Activated naive CD8-positive, alpha-beta T cell treated with anti-CD3 and anti-CD28 coated beads, Interleukin-2, amount 10 ng/mL, durations not matched to agents 7 days and 5 days (primary cell): ENCODE data around the gene IFT80. TPM values are rescaled to one million over a fixed set of nuclear protein-coding genes. Genes with fewer than 3 reads are reported as not detected.
"Not testable (repeated sequence)": the region's sequence is repeated elsewhere in the genome, so short reads cannot be mapped to it uniquely, and the experiment has no call there.

Experiments used
- ATAC-seq: fragments of 150-1000 bp; cut with Tn5 transposase; one replicate; pipeline ENCODE4 v1.10.0; 2021; ENCODE audit warnings: low read depth, moderate library complexity
- POLR2A ChIA-PET: fragments of 350-600 bp; sonication (Branson Sonifier 250); formaldehyde crosslinking; loops from one replicate; lab custom pipeline; 2021; ENCODE audit warnings: antibody characterized with exemption; lab: Charles Lee
- DNase-seq: peaks from one replicate; pipeline ENCODE4 v3.0.0; 2021
- H3K27ac Mint-ChIP-seq: one replicate; pipeline ENCODE4 v1.8.0; 2022; ENCODE audit warnings: mild to moderate bottlenecking, mixed read lengths
- H3K27me3 Mint-ChIP-seq: one replicate; pipeline ENCODE4 v1.8.0; 2022; ENCODE audit warnings: mild to moderate bottlenecking, moderate library complexity, mixed read lengths
- H3K36me3 Mint-ChIP-seq: one replicate; pipeline ENCODE4 v1.8.0; 2021; ENCODE audit warnings: mild to moderate bottlenecking, mixed read lengths
- H3K4me1 Mint-ChIP-seq: one replicate; pipeline ENCODE4 v1.8.0; 2021; ENCODE audit warnings: mixed read lengths
- H3K4me3 Mint-ChIP-seq: one replicate; pipeline ENCODE4 v1.8.0; 2022; ENCODE audit warnings: mild to moderate bottlenecking, moderate library complexity, mixed read lengths
- H3K9me3 Mint-ChIP-seq: one replicate; pipeline ENCODE4 v1.8.0; 2021; ENCODE audit warnings: mixed read lengths
- total RNA-seq, 2 experiments: library from RNA; stranded (reverse); gene quantifications; one replicate each; pipeline ENCODE4 v1.2.3, GENCODE V29; 2021

The IFT80 gene
- total RNA-seq, 2 experiments from 2014 or later = 27.9 to 29.2 TPM

DNA sequence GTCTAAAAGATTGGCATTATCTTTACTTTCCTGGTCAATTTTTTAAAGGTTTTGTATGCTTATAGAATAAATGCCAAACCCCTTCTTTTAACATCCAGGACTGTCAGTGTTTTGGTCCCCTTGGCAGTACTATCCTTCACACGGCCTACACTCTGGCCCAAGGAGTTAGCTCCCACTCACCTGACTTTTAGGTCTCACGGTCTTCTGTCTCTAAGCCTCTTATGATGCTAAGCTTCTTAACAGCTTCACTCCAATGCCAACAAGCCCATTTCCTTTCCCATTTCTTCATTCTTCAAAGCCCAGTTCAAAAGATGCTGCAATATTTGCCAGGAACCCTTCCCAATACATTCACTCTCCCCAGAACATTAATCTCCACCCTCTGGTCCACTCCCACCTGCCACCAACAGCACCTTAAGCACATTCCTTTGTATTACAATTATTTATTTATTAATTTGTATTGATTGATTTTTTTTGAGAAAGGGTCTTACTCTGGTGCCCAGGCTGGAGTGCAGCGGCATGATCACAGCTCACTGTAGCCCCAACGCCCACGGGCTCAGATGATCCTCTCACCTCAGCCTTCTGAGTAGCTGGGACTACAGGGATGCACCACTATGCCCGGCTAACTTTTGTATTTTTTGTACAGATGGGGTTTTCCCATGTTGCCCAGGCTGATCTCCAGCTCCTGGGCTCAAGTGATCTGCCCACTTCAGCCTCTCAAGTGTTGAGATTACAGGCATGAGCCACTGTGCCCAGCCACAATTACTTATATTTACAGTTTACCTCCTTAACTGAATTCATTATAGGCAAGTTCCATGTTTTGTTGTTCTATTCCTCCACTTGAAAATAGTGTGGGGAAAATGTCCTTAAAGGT is 27.8 kb downstream of the IFT80 start:
- Mint-ChIP-seq H3K9me3 (no peaks in the 10 kb centered on the region), H3K27me3 (no peaks in the 10 kb centered on the region), H3K27ac (no peak overlapping the region), H3K4me1 (peaks cover 2% of the 10 kb centered on the region), H3K4me3 (no peak overlapping the region), H3K36me3 (peaks cover 25% of the 10 kb centered on the region)
- POLR2A ChIA-PET = no interaction called here
- ATAC-seq (no peak), DNase-seq (no peak)

GRCh38 chr3:160369784-160370183 is 29.2 kb downstream of the IFT80 start:
- no peak for ATAC-seq
- H3K4me3 Mint-ChIP-seq = no peak overlapping the region
- POLR2A ChIA-PET = no interaction called here
- peaks cover 31% of the 10 kb centered on the region for H3K36me3 Mint-ChIP-seq
- H3K9me3 Mint-ChIP-seq = no peaks in the 10 kb centered on the region
- H3K4me1 Mint-ChIP-seq = peaks cover 2% of the 10 kb centered on the region
- H3K27me3 Mint-ChIP-seq = no peaks in the 10 kb centered on the region
- H3K27ac Mint-ChIP-seq = no peak overlapping the region
- no peak for DNase-seq

DNA sequence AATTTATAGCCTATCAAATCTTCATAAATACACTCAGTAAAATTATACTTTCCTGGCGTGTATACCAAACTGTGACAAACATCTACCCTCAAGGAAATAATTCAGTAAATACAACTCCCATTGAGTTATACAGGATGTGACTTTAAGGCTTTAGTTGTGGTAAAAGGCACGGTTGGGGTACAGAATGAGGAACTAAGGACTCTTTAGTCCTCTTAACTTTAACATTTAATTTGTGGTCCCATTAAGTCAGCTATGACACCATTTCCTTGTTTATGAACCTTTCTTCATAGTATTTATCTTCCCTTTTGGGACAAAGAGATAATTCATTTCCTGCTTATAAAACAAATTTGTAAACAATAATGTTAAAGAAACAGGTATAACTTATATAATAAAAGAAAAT is 30.2 kb downstream of the IFT80 start:
- Mint-ChIP-seq H3K36me3 (peaks cover 22% of the 10 kb centered on the region), H3K27ac (no peak overlapping the region), H3K9me3 (no peaks in the 10 kb centered on the region), H3K27me3 (no peaks in the 10 kb centered on the region), H3K4me1 (peaks cover 2% of the 10 kb centered on the region), H3K4me3 (no peak overlapping the region)
- DNase-seq (no peak), ATAC-seq (peak; percentile 36)
- POLR2A ChIA-PET = interaction anchor here (0.6 kb wide), 1 partner anchor 81 kb away, joined by 3 read pairs; the partner anchor contains the start of gene TRIM59

GRCh38 chr3:160365869-160366522 is 33.0 kb downstream of the IFT80 start:
- H3K4me1 Mint-ChIP-seq = peaks cover 2% of the 10 kb centered on the region
- POLR2A ChIA-PET = no interaction called here
- no peak for ATAC-seq
- no peak overlapping the region for H3K4me3 Mint-ChIP-seq
- no peaks in the 10 kb centered on the region for H3K27me3 Mint-ChIP-seq
- H3K9me3 Mint-ChIP-seq = no peaks in the 10 kb centered on the region
- no peak overlapping the region for H3K27ac Mint-ChIP-seq
- H3K36me3 Mint-ChIP-seq = peaks cover 35% of the 10 kb centered on the region
- no peak for DNase-seq

- H3K4me1 Mint-ChIP-seq, H3K27ac Mint-ChIP-seq, ATAC-seq, H3K9me3 Mint-ChIP-seq, DNase-seq, H3K4me3 Mint-ChIP-seq, POLR2A ChIA-PET, H3K27me3 Mint-ChIP-seq: not testable (repeated sequence)
- H3K36me3 Mint-ChIP-seq = peaks cover 45% of the 10 kb centered on the region
These were observed 36.1 kb downstream of the IFT80 start for GRCh38 chr3:160362896-160363295.

DNA sequence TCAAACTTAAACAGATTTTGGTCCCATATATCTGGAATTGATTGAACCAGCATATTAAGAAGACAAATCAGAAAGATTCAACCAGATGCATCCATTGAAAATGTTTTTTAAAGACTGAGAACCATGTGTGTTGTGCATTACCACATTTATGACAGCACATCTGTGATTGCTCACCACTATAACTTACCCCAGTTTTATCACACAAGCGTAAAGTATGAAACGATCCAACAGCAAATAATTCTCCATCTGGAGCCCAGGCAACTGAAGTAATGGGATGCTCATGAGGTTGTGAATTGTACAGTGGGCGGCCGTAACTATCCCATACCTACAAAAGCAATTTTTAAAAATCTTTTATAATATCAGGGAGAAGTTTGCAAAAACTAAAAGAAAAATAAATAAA is 43.2 kb downstream of the IFT80 start:
- Mint-ChIP-seq H3K27ac (no peak overlapping the region), H3K4me1 (no peaks in the 10 kb centered on the region), H3K27me3 (no peaks in the 10 kb centered on the region), H3K9me3 (no peaks in the 10 kb centered on the region), H3K36me3 (peaks cover 20% of the 10 kb centered on the region), H3K4me3 (no peak overlapping the region)
- POLR2A ChIA-PET = no interaction called here
- DNase-seq = no peak
- ATAC-seq = no peak

DNA sequence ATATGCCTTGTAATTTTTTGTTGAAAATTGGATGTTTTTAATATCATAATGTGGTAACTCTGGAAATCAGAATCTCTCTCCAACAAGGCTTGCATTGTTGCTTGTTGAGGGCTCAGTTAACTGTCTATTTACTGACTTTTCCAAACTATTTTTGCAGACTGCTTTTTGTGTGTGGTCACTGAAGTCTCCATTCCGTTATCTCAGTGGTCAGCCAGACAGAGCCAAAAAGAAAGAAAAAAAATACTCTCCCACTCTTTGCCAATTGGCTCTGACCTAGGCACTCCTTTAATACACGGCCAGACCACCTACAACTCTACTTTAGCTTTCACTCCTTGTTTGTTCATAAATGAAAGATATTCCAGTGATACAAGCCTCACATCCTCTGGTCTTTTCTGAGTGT is 52.5 kb downstream of the IFT80 start:
- H3K9me3 Mint-ChIP-seq = no peaks in the 10 kb centered on the region

DNA sequence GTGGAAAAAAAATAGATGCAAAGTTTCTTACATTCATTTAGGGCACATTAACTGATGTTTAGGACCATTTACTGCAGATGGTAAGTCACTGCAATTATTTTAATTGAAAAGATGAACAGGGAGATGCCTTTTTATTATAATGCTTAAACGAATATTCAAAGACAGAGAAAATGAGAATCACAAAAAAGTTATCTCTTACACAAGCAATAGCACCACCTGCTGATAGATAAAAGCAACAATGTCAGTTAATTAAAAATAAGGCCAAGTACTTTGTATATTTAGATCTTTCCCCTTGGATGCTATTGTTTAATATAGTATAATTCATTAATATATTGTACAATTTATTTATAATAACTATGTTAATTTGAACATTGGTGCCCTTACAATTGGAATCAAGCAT is 55.9 kb downstream of the IFT80 start:
- Mint-ChIP-seq H3K27ac (no peak overlapping the region), H3K4me3 (no peak overlapping the region), H3K36me3 (peaks cover 2% of the 10 kb centered on the region), H3K4me1 (no peaks in the 10 kb centered on the region), H3K9me3 (no peaks in the 10 kb centered on the region), H3K27me3 (no peaks in the 10 kb centered on the region)
- POLR2A ChIA-PET = no interaction called here
- DNase-seq (no peak), ATAC-seq (no peak)

More for the DNA sequence above, 52.5 kb downstream of the IFT80 start:
- H3K27ac Mint-ChIP-seq = no peak overlapping the region
- no peak overlapping the region for H3K4me3 Mint-ChIP-seq
- H3K27me3 Mint-ChIP-seq = no peaks in the 10 kb centered on the region
- no peaks in the 10 kb centered on the region for H3K4me1 Mint-ChIP-seq
- no peaks in the 10 kb centered on the region for H3K36me3 Mint-ChIP-seq
- ATAC-seq (no peak), DNase-seq (no peak)
- POLR2A ChIA-PET = no interaction called here

DNA sequence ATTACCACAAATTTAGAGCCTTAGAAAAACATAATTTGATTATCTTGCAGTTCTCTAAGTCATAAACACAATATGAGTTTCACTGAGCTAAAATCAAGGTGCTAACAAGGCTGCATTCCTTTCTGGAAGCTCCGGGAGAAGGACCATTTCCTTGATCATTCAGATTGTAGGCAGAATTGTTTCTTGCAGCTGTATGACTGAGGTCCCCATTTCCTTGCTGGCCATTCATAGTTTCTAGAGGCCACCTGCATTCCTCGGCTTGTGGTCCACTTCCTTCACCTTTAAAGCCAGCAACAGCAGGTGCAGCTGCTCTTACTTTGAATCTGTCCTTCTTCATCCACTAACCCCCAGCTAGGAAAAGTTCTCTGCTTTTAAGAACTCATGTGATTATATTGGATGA is 58.7 kb downstream of the IFT80 start:
- POLR2A ChIA-PET = no interaction called here
- no peak overlapping the region for H3K4me3 Mint-ChIP-seq

GRCh38 chr3:160331127-160331937 is 67.7 kb downstream of the IFT80 start:
- no peak overlapping the region for H3K27ac Mint-ChIP-seq
- peaks cover 3% of the 10 kb centered on the region for H3K36me3 Mint-ChIP-seq
- no peak overlapping the region for H3K4me3 Mint-ChIP-seq
- no peak for ATAC-seq
- DNase-seq = no peak
- no peaks in the 10 kb centered on the region for H3K27me3 Mint-ChIP-seq
- H3K9me3 Mint-ChIP-seq = no peaks in the 10 kb centered on the region
- POLR2A ChIA-PET = no interaction called here
- no peaks in the 10 kb centered on the region for H3K4me1 Mint-ChIP-seq

More for the DNA sequence above, 58.7 kb downstream of the IFT80 start:
- no peaks in the 10 kb centered on the region for H3K27me3 Mint-ChIP-seq
- peaks cover 3% of the 10 kb centered on the region for H3K36me3 Mint-ChIP-seq
- peaks cover 2% of the 10 kb centered on the region for H3K9me3 Mint-ChIP-seq
- no peak overlapping the region for H3K27ac Mint-ChIP-seq
- DNase-seq (no peak), ATAC-seq (no peak)
- H3K4me1 Mint-ChIP-seq = no peaks in the 10 kb centered on the region

DNA sequence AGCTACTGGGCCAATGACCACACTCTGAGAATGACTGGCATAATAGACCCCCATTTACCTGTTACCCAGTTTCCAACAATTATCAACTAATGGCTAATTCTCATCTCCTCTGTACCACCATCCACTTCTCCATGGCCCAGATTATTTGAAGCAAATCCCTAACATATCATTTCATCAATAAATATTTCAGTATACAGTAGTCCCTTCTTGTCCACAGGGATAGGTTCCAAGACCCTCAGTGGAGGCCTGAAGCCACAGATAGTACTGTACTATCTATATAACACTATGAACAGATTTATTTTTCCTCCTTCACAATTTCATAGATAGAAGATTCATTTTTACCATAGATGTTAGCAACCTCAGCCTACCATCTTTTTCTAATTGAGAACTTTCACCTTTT is 68.3 kb downstream of the IFT80 start:
- no peak overlapping the region for H3K27ac Mint-ChIP-seq
- H3K27me3 Mint-ChIP-seq = no peaks in the 10 kb centered on the region
- no peaks in the 10 kb centered on the region for H3K4me1 Mint-ChIP-seq
- H3K4me3 Mint-ChIP-seq = no peak overlapping the region
- POLR2A ChIA-PET = no interaction called here
- peaks cover 3% of the 10 kb centered on the region for H3K36me3 Mint-ChIP-seq
- DNase-seq (no peak), ATAC-seq (no peak)
- H3K9me3 Mint-ChIP-seq = no peaks in the 10 kb centered on the region

GRCh38 chr3:160330109-160330508 is 68.9 kb downstream of the IFT80 start:
- Mint-ChIP-seq H3K4me3 (no peak overlapping the region), H3K27ac (no peak overlapping the region), H3K27me3 (no peaks in the 10 kb centered on the region), H3K9me3 (no peaks in the 10 kb centered on the region), H3K4me1 (no peaks in the 10 kb centered on the region), H3K36me3 (peaks cover 3% of the 10 kb centered on the region)
- POLR2A ChIA-PET = no interaction called here
- DNase-seq (no peak), ATAC-seq (no peak)

- POLR2A ChIA-PET, H3K27ac Mint-ChIP-seq, H3K4me3 Mint-ChIP-seq, DNase-seq, H3K9me3 Mint-ChIP-seq, H3K36me3 Mint-ChIP-seq, H3K27me3 Mint-ChIP-seq, H3K4me1 Mint-ChIP-seq, ATAC-seq: not testable (repeated sequence)
These were observed 72.7 kb downstream of the IFT80 start for GRCh38 chr3:160326286-160326685.
